Pons (tissue), 1 donor: ENCODE measurements around the gene ZIC1.

ENCODE experiments used
- DNase-seq: peaks from one replicate; pipeline ENCODE4 v3.0.0-alpha.2; 2016; ENCODE audit warnings: low spot score

ZIC1 gene

DNA sequence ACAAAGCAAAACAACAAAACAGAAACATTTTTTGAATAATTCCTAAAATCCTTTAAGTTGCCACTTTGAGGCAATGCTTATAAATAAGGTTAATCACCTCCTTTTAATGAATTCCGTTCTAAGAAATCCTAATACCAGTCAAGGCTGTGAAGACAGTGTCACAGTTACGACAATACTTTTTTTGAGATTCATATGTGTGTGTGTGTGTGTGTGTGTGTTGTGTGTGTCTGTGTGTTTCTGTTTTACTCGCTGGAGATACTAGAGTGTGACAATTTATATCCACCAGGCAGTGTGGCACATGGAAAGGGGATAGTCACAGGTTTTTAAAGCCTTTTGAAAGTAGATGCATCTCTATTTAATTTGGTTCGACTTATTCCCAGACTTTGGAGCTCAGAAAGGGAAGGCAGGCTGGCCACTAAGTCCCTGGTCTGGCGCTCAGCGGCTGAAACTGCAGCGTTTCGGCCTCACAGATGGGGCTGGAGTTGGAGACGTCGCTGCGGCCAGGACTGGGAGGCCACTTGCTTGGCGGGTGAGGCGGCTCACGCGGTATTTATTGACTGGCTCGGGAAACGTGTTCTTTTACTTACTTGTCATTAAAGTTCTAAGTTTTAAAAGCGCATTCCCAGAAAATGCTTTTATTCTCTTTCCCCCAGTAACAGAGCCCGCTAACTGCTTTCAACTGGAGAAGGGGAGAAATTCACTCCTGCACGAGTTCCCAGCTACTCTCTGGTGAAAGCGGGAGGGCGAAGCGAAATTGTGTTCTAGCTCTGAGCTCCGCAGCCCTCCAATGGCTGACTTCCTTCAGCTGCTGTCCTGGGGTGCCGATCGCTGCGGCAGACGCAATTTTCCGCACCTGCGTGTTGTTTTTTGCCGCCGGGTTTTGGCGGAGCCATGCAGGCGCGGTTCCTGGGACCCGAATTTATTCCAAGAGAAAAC, 13.7 kb downstream of the ZIC1 start:
- DNase-seq = no peak

DNA sequence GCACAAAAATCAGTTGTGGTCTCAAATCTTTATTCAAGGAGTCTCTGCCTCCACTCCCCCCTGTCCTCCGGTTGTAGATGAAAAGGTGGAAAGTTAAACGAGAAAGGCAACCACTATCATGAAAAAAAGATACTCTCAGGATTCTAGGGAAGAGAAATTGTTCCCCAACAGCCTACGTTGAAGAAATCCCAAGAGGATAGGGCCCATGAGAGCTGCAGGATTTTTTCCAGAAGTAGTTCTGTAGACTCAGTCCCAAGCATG, 14.3 kb downstream of the ZIC1 start:
- no peak for DNase-seq

DNA sequence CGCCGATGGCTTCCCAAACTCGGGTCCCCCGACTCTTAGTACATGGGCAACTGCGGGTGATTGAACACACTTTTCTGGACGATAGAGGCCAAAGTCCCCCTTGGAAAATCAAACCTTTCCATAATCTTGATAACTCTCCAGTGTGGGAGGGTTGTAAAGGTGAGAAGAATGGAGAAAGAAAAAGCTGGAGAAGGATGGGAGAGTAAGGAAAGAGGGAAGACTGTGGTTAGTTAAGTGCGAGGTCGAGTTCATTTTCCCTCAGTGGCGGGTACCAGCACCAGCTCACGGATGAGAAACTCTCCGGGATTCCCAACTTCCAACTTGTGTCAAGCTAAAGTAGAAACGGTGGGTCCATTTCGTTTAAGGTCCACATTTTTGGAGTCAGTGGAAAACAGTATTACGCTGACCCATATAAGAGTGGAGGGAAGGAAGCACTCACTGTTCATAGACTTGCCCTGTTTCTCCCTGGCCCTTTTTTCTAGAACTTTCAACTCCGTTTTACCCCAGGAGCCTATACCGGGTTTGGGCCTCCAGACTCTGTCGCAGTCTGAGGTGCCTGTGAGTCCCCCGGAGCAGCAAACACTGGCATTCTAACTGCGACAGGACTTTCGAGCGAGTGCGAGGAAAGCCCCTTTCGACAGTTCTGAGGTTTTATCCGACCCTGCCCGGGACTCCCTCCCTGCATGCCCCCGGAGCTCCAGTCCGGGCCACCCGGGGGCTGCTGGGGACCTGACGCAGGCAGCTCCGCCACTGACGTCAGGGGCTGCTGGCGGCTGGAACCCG, 14.8 kb downstream of the ZIC1 start:
- no peak for DNase-seq

DNA sequence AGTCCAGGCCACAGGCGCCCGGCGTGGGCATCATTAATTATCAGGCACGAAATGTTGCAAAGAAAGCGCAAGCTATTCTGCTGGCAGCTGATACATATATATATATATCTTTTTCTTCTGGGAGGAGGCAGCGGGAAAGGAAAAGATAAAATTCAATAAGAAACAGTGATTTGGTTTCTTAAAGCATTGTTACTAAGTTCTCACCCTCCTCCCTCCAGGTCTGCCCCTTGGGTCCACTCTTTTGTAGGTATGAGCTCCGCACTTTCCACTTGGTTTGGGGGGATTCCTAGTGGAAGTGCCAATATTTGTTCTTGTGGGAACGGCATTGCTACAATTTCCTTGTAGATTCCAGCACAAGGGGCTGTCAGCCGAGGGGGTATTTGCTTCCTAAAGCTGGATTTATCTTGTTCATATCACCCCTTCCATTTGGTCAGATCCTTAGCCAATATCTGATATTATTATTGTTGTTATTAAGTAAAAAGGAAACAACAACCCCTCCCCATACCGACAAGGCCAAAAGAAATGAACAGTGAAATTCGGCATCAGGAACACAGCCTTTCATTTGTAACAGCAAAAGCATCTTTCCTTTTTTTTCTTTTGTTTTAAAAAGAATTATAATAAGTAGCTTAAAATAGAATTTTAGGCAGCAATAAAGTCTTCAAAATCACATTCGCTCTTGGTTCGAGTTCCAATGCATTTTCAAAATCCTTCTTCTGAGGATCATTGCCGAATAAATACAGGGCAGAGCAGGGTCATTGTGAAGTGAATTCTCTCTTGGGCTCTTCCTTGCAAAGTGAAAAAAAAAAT, 15.6 kb downstream of the ZIC1 start:
- DNase-seq = no peak

DNA sequence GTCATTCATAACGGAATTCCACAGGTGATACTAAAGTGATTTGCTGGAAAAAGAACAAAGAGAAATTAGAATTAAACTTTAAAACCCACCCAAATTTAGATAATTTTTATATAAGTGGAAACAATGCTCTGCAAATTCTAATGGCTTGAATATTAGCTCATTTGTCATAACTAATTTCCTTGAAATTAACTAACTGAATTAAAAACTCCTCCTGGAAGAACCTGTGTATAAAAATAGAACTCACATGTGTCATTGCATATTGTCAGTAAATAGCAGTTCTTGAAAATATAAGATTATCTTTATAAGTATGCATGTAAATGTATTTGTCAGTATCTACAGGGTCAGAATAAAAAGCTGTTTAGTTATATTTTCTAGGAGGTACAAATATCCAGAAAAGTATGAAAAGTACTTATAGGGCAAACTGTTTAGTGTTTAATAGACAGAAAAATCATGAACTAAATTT, 16.3 kb downstream of the ZIC1 start:
- no peak for DNase-seq

DNA sequence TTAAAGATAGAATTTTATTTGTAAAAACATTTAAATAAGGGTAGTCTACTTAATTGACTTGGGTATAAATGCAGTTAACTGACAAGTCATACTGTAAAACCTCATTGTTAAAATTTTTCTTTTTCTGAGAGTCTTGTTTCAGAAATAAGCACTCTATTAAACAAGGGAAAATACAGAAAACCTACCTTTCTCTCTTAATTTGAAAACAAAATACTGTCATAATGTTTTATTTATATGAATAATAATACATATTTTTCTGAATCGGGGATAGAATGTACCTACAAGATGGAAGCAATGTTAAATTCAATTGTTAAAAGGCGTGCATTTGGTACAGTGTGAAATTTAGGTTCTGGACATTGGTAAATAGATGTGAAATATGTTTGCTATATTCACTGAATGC, 17.8 kb downstream of the ZIC1 start:
- no peak for DNase-seq

DNA sequence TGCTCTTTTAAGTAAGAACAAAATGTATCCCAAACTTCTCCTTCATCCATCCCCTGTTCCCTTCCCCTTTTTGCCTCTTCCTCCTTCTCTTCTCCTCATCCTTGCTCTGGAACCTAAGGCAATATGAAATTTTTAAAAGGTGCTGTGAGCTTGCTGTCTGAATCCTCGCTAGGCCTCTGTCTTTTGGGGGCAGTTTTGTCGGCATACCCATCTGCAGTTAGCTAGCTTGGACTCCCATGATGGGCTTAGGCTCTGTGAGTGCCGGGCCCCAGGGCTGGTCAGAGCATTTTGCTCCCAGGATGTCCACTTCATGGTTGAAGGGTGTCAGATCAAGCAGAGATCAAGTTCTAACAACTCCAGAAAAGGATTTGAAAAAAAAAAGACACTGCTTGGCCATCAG, 18.6 kb downstream of the ZIC1 start:
- DNase-seq = no peak

DNA sequence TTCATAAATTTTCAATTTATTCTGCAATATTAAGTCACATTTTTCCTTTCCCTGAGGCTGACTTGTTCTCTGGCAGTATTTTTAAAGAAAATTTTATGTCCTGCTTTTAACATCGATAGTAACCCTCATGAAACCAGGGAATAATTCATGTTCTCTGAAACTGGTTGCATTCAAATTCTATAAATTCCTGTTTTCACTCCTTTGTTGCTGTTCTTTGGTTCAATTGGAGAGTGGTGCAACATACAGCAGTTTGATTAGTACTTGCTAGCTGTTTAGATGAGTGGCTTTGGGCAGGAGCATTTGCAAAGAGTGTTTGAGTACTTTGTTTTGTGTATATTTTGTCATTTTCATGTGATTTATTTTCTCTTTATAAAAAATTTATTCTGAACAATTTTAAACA, 19.2 kb downstream of the ZIC1 start:
- DNase-seq = no peak

DNA sequence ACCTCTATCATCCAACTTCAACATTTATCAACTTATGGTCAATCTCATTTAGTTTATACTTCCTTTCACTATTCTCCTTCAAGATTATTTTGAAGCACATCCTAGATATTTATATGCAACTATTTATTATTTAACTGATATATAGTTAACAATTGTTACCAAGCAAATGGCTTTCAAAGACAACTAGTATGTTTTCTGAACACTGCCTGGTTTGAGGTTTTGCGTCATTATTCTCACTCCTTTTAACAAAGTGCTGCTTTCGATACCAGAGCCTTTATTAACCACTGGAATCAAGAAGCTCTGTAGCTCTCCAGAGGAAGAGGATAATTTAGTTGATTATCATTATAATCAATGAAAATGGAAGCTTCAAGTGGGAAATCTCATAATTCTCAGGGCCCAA, 19.6 kb downstream of the ZIC1 start:
- DNase-seq = no peak

DNA sequence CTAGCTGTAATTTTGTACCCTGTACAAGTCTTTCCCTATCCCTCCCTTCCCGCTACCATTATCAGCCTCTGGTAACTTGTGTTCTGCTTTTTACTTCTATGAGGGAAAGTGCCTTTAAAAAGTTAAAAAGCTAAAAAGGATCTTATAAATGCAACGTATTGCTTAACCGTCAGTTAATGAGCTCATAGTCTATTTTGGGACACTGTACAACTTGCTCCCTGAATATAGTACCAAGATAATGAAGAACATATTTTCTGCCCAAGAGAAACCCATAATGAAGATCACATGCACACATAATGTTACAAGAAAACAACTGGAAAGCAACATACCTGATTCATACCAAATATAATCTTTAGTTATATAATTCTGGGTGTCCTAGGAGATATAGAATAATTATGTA, 22.6 kb downstream of the ZIC1 start:
- DNase-seq = no peak

DNA sequence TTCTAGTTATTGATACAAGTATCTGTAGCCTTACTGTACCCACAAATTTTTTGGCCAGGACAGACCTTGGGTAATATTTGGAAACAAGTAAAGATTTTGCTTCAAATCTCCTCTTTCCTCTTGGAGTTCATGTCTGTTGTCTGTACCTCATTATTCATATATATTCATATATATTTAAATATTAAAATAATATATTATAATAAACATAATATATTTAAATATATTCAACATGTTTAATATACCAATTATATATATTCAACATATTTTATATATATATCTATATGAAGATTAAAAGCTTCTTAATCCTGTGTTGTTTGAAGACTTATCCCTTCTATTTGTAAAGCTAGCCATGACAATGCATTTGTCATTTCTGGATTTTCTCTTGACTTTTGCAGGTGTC, 38.1 kb downstream of the ZIC1 start:
- DNase-seq = no peak

DNA sequence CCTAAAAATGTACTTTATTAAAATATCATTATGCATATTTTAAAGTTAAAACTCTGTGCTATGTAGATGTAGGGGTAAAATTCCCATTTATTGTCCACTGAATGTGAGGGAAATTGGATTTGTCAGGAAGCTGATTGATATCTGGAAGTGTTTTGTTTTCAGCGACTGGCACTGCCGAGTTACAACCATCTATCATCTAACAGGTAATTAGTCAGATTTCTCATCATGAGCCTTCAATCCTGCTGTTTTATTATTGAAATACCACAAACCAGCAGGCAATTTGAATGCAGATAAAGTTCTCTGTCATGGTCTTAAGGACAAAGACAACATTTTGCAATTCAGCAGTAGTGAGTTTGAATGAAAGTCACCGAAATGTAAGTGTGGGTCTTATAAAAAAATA, 40.5 kb downstream of the ZIC1 start:
- no peak for DNase-seq

DNA sequence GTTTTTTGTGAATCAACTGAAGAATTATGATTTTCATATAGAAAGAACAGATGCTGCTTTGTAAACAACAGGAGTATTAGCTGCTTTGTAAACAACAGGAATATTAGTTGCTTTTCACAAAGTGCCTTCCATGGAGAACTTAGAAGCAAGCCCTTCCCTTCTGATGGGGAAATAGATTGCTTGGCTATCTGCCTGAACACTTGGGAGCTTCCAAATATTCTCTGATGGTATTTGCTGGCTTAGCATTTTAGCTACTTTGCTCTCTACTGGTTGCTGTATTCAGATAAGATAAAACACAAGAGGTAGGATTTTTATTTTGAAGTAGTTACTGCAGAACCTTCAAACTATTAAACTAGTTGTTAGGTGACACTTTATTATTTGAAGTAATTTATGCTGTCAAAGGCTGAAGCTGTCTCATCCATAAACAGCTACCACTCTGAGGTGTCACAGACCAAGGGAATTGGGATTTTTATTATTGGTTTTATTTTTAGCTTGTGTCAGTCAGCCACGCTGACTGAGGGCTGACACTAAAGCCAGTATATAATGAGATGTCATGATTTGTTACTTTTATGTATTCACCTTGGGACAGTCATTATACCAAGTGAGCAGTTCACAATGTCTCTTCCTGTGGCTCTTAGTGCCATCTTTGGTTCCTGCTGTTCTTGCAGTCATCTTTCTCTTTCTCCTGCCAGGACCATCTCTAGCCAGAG, 50.0 kb downstream of the ZIC1 start:
- peak; percentile 8 for DNase-seq

DNA sequence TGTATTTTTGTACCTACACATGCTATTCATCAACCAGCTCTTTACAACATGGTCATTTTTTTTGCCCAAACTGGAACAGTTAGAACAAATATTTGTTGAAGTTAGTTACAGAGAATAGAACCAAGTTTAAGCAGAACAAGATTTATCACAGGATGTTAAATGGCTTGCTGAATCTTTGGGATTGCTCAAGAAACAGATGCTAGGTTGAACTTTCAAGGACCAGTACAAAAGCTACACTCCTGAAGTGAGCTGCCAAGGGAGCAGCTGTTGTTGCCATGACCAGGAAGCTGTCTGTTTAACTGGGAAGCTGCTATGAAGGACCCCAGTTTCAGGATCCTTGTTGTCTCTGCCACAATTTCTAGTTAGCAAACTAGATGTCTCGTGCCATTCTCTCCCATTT, 53.7 kb downstream of the ZIC1 start:
- DNase-seq = no peak
